NCI-H146 treated with DMSO at 0.1 percent for 48 hours (cell line): ENCODE data around the gene SLC22A23.

Experiments used
- DNase-seq: peaks from one replicate; lab custom pipeline; 2025; ENCODE audit not compliant: unreplicated experiment; lab: John Stamatoyannopoulos, UW

Gene SLC22A23

DNA sequence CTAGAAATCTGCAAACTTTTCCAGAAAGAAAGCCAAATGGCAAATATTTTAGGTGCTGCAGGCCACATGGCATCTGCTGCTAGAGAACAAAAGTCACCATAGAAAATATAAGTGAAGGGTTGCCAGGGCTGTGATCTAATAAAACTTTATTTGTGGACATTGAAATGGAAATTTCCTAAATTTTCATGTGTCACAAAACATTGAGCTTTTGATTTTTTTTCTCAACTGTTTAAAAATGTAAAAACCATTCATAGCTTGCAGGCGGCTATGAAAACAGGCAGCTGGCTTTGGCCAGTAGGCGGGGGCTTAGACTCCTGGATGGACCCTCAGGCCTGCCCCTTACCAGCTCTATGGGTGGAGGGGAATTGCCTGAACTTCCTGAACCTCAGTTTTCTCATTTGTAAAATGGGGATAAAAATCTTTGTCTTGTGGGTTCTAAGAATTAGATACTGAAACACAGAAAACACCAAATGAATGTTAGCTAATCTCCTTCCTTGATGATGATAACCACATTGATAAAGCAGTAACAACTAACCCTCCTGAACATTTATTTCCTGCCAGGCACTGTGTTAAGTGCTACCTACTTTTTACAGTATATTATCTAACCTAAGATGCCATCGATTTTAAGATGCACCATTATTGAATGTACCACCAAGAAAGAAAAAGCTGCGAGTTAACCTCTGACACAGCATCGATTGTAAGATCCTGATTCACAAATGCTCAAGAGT is 85.5 kb downstream of the SLC22A23 start:
- DNase-seq, result no peak

GRCh38 chr6:3370361-3371221 is 86.3 kb downstream of the SLC22A23 start:
- DNase-seq, result no peak

DNA sequence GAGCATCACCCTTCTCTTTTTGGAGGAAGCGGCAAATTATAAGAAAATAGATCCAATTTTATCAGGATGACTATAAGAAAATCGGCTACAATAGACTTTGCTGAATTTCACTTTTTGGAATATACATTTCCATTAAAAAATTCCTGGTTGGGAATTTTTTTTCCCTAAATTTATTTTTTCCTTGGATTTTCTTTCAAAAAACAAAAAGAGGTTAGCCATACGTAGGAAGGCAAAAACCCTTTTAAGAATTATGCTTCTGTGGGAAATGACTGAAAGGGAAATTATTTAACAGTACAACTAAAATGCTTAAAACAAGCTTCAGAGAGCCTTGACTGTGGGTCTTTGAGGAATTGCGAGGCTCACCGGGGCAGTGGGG is 86.9 kb downstream of the SLC22A23 start:
- no peak for DNase-seq

DNA sequence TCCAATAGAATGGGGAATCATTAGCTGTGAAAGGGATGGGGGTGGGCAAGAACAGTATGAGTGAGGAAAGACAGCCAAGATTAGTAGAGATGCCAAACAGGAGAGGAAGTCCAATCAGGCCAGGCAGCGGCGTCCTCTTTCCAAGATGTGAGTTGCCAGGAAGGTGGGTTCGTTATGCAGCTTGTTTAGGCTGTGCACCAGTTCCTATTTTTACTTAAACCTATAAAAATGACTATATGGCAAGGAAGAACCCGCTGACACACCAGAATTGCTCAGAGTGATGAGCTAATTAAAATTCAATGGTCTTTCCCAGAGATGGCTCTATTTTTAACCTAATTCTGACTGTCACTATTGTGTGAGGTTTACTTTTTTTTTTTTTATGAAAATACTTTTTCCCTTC is 88.2 kb downstream of the SLC22A23 start:
- DNase-seq, result no peak

DNA sequence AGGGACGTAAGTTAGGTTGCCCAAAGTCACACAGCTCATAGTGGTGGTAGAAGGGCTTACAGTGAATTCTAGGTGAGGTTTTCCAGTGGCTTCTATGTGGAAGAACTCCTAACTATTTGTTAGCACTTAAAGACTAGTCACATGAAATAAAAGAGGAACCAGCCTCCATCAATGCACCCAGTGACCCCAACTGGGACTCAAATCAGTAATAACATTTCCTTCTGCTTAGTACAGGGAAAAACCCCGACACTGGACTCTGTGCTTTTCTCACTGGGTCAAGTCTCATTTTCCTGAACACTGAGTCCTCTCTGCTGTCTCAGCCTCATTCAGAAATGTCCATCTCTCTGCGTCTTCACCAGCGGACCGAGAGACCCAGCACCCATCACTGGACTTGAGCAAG is 89.2 kb downstream of the SLC22A23 start:
- DNase-seq, result no peak

DNA sequence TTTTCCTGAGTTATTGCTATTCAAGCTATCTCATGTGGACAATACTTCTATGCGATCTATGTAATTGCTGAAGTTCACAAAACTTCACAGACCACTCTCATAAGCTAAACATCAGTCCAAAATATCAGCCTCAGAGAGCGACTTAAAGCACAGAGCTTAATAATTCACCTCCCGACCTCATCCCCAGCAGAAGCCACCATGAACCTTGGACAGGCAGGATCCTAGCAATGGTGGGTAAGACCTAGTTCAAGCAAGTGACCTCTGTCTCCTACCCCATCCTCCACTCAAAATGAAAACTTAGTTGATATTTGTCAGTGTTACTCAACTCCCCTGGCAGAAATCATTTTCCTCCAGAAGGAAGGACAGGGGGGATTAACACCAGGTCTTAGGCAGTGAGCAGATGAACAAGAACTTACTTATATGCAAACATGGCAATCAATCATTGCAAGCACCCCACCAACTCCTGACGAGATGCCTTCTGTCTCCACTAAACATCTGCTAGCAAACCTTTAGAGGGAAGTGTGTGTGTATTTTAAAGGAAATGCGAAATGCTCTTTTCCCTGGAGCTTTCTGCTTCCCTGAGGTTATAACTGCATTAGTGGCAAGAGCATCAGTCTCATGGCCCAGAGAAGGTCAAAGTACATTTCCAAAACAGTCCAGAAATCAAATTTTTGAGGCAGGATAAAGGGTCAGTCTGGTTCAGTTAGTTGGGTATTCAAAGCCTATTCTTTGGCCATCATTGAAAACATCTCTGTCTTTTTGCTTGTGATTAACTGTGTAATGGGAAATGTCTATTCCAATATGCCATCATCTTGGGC is 90.0 kb downstream of the SLC22A23 start:
- DNase-seq, result no peak

GRCh38 chr6:3364391-3364790 is 92.5 kb downstream of the SLC22A23 start:
- no peak for DNase-seq

DNA sequence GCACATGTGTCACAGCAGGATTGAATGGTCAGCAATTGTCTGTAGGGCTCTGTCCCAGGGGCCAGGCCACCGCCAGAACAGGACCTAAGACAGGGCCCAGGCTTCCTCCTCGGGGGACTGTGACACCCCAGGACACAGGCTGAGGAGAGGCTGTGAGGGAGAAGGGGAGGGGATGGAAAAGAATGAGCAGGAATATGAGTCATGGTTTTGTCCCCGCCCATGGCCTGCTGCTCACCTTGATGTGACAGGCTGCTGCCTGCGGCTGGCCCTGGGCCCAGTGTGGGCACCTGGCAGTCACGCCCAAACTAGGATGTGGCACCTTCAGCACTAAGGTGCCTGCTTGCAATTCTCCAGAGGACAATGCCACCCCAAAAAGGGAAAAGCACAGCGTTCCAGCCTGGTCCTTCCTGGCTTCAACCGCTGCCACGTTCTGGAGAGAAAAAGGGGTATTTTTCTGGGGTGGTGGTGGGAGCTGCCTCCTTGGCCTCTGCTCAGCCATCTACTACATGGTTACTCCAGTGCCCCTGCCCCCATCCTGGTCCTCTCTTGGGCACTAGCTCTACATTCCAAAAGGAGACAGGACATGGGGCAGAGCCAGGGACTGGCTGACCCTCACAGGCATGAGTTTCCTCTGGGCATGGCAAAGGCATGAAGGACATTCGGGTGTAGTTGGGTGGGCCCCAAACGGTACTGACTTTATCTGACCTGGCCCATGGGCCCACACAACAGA is 93.4 kb downstream of the SLC22A23 start:
- no peak for DNase-seq

- DNase-seq, result no peak
Observed at GRCh38 chr6:3361312-3362037, 95.4 kb downstream of the SLC22A23 start.

DNA sequence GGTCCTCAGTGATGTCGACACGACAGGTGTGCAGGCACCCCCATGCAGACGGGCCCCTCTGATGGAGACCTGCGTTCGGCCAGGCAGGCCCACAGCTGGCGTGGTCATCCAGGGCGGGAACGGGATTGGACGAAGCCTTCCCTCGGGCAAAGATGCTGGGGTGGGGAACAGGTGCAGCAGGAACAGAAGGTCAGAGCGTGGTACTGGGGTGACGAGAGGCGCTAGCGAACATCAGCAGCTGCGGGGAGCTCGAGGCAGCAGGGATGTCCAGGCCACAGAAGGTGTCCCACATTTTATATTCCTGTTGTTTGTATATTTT is 96.2 kb downstream of the SLC22A23 start:
- DNase-seq, result no peak

DNA sequence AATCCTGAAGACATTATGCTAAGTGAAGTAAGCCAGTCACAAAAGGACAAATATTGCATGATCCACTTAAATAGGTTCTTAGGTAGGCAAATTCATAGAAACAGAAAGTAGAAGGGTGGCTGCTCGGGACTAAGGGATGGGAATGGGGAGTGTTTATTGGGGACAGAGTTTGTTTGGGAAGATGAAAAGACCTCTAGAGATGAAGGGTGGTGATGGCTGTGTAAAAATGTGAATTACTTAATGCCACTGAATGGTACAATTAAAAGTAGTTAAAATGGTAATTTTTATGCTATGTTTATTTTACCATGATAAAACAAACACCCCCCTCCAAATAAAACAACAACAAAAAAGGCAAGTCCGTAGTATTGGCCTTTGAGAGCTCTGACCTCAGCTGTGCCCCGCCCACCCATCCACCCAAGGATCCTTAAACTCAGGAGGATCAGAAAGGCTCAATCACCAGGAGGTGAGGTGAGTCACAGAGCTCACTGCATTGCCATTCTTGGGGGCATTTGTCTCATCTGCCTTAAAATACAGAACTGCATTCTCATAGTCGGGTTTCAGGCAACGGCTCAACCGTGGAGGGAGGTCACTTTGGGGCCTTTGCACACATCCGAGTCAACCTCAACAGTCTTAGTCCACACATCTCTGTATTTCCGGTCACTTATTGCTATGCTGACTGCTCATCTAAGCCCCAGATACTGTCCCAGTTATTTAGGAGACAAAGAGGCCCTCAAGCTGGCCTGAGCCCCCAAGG is 96.7 kb downstream of the SLC22A23 start:
- DNase-seq, result no peak

GRCh38 chr6:3359101-3359752 is 97.6 kb downstream of the SLC22A23 start:
- no peak for DNase-seq

DNA sequence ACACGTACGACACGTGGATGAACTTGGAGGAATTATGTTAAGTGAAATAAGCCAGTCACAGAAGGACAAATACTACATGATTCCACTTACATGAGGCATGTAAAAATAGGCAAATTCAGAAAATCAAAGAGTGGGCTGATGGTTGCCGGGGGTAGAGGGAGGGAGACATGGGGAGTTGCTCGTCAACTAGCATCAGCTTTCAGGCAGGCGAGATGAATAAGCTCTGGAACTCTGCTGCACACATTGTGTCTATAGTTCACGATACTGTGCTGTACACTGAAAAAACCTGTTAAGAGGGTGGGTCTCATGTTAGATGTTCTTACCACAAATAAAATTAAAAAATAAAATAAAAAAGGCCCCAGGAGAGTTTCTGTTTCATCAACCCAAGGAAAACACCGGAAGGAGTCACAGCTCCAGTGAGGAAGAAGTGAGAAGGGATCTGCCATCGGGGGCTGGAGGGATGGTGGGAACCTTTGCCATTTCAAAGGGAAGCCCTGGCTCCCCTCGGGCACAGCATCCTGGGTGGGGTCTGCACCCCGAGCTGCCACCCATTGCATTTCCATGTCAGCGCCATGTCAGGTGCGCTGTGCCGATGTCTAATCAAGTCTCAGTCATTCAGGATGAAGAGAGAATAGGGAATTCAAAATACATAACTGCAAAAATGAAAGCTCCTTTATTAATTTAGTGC is 98.3 kb downstream of the SLC22A23 start:
- DNase-seq, result no peak

GRCh38 chr6:3357678-3358077 is 99.2 kb downstream of the SLC22A23 start:
- DNase-seq, result no peak

DNA sequence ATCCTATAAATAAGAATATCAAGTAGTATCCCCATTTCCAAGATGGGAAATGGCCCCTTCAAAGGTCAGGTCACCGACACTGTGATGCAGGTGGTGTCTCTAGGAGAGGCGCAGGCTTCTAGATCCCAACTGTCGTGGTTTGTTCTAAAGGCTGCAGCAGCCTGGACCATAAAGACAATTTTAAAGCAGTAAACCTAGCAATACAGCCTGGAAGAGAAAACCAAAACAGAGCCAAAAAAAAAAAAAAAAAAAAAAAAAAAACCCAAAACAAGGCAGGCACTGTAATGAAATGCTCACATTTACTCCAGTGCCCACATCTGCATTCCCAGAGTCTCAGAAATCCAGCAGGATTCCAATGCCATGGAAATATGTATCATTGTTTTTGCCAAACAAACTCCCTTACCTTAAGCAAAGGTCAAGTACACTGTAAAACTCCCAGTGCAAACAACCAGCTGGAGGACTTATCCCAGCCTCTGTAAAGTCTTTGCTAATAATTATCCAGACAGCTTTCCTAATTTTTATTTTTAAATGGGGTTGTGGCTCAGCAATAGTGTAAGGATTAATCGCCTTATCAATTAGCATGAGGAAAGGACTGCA is 99.9 kb downstream of the SLC22A23 start:
- no peak for DNase-seq

GRCh38 chr6:3356056-3356823 is 100.6 kb downstream of the SLC22A23 start:
- DNase-seq, result peak; percentile 54

- DNase-seq, result no peak
Observed at GRCh38 chr6:3355358-3356055, 101.3 kb downstream of the SLC22A23 start.
